Measurements from ENCODE around the gene SAE1.

- TF ChIP-seq CTCF (conservative IDR thresholded peaks at IDR 0.05), result no peak
- no peak for TF ChIP-seq ZFX (IDR thresholded peaks at IDR 0.05)
Measured at GRCh38 chr19:47082493-47082892, 48.1 kb upstream of the SAE1 start.
